GM23338 (cell line): ENCODE results near the gene ZCCHC10. TPM values are rescaled to one million over a fixed set of nuclear protein-coding genes. Genes with fewer than 3 reads are reported as not detected.

Experiments
- ATAC-seq: fragments of 200-7000 bp; cut with Tn5 transposase; 3 replicates; pipeline ENCODE4 v1.9.1; 2020
- DNase-seq: peaks from one replicate; pipeline ENCODE4 v3.0.0-alpha.2; 2015; ENCODE audit warnings: low spot score
- H2AFZ ChIP-seq: fragments of 200-600 bp; sonication (generic); 2 replicates; pipeline ENCODE4 v1.8.0; 2016; ENCODE audit warnings: antibody characterized with exemption, mild to moderate bottlenecking, moderate library complexity
- H3F3A ChIP-seq: fragments of 200-600 bp; sonication (generic); replicated peaks from 2 replicates; pipeline ENCODE4 v1.8.0; 2017; ENCODE audit warnings: antibody characterized with exemption, mixed run types, low read depth
- H3K27ac ChIP-seq: fragments of 200-600 bp; sonication (generic); 2 replicates; pipeline ENCODE4 v1.6.1; 2016; ENCODE audit warnings: low read depth
- H3K27me3 ChIP-seq: fragments of 200-600 bp; sonication (generic); 2 replicates; pipeline ENCODE4 v1.8.0; 2016; ENCODE audit warnings: mild to moderate bottlenecking, mixed run types, moderate library complexity; ENCODE audit not compliant: insufficient read depth
- H3K36me3 ChIP-seq: fragments of 200-600 bp; sonication (generic); 2 replicates; pipeline ENCODE4 v1.8.0; 2016; ENCODE audit warnings: mild to moderate bottlenecking; ENCODE audit not compliant: insufficient read depth
- H3K4me1 ChIP-seq: fragments of 200-600 bp; sonication (generic); 2 replicates; pipeline ENCODE4 v1.8.0; 2016; ENCODE audit warnings: mild to moderate bottlenecking, moderate library complexity; ENCODE audit not compliant: insufficient read depth
- H3K4me2 ChIP-seq: fragments of 200-600 bp; sonication (generic); 2 replicates; pipeline ENCODE4 v1.7.1; 2017; ENCODE audit warnings: mixed run types
- H3K4me3 ChIP-seq: fragments of 200-600 bp; sonication (generic); 2 replicates; pipeline ENCODE4 v1.6.1; 2016; ENCODE audit warnings: mixed run types
- H3K79me2 ChIP-seq: fragments of 200-600 bp; sonication (generic); replicated peaks from 2 replicates; pipeline ENCODE4 v1.8.0; 2017; ENCODE audit warnings: mild to moderate bottlenecking; ENCODE audit not compliant: insufficient read depth
- H3K9me2 ChIP-seq: fragments of 200-600 bp; sonication (generic); 2 replicates; pipeline ENCODE4 v1.8.0; 2017; ENCODE audit not compliant: insufficient read depth
- H4K20me1 ChIP-seq: fragments of 200-600 bp; sonication (generic); replicated peaks from 2 replicates; pipeline ENCODE4 v1.8.0; 2017; ENCODE audit warnings: mild to moderate bottlenecking; ENCODE audit not compliant: insufficient read depth
- H3K27ac Mint-ChIP-seq: 2 replicates; pipeline ENCODE4 v1.8.0; 2020; ENCODE audit warnings: inconsistent platforms, mild to moderate bottlenecking, moderate library complexity, mixed read lengths
- H3K27me3 Mint-ChIP-seq: 3 replicates; pipeline ENCODE4 v1.8.0; 2022; ENCODE audit warnings: low read depth, mild to moderate bottlenecking, moderate library complexity, mixed read lengths, inconsistent platforms; ENCODE audit not compliant: insufficient read depth, poor library complexity
- H3K36me3 Mint-ChIP-seq: 3 replicates; pipeline ENCODE4 v1.8.0; 2021; ENCODE audit warnings: low read depth, mild to moderate bottlenecking, inconsistent platforms, moderate library complexity, mixed read lengths
- H3K4me1 Mint-ChIP-seq: 3 replicates; pipeline ENCODE4 v1.8.0; 2020; ENCODE audit warnings: mild to moderate bottlenecking, inconsistent platforms, mixed read lengths
- H3K4me3 Mint-ChIP-seq: 3 replicates; pipeline ENCODE4 v1.8.0; 2021; ENCODE audit warnings: moderate library complexity, mild to moderate bottlenecking, inconsistent platforms, mixed read lengths
- H3K9me3 Mint-ChIP-seq: 3 replicates; pipeline ENCODE4 v1.8.0; 2020; ENCODE audit warnings: moderate library complexity, mild to moderate bottlenecking, inconsistent platforms, mixed read lengths
- CREB1 ChIP-seq: fragments of 250-450 bp; sonication (Bioruptor Pico); IDR thresholded peaks from 2 replicates; pipeline ENCODE4 v1.5.0; 2020; ENCODE audit warnings: low read depth, mild to moderate bottlenecking, moderate library complexity
- CTCF ChIP-seq, 2 experiments: fragments of 200-600 bp in 1 of 2; sonication (generic) in 1 of 2; conservative IDR thresholded peaks; 2 replicates each; pipeline versions ENCODE4 v1.5.1 to v1.6.1; 2016 to 2017; ENCODE audit warnings: antibody characterized with exemption in 2 of 2, low read depth in 2 of 2, mild to moderate bottlenecking in 2 of 2, moderate library complexity in 1 of 2
- ETS1 ChIP-seq: IDR thresholded peaks from 2 replicates; pipeline ENCODE4 v1.6.1; 2016; ENCODE audit warnings: antibody characterized with exemption
- EZH2 ChIP-seq: fragments of 200-600 bp; sonication (generic); IDR thresholded peaks from one replicate; pipeline ENCODE4 v1.8.0; 2017; ENCODE audit warnings: antibody characterized with exemption, mild to moderate bottlenecking, low read depth; ENCODE audit not compliant: unreplicated experiment
- EZH2phosphoT487 ChIP-seq: fragments of 200-600 bp; sonication (generic); IDR thresholded peaks from one replicate; pipeline ENCODE4 v1.8.1; 2018; ENCODE audit warnings: antibody characterized with exemption; ENCODE audit not compliant: unreplicated experiment
- JUNB ChIP-seq: IDR thresholded peaks from one replicate; pipeline ENCODE4 v1.6.1; 2016; ENCODE audit warnings: antibody characterized with exemption; ENCODE audit not compliant: unreplicated experiment
- NANOG ChIP-seq: IDR thresholded peaks from 2 replicates; pipeline ENCODE4 v1.6.1; 2016; ENCODE audit warnings: antibody characterized with exemption, borderline replicate concordance
- POLR2AphosphoS5 ChIP-seq: IDR thresholded peaks from 2 replicates; pipeline ENCODE4 v1.6.1; 2016; ENCODE audit warnings: antibody characterized with exemption, low read depth
- REST ChIP-seq: IDR thresholded peaks from one replicate; pipeline ENCODE4 v1.6.1; 2018; ENCODE audit warnings: antibody characterized with exemption; ENCODE audit not compliant: unreplicated experiment
- STAT1 ChIP-seq: IDR thresholded peaks from one replicate; pipeline ENCODE4 v1.6.1; 2016; ENCODE audit warnings: antibody characterized with exemption; ENCODE audit not compliant: unreplicated experiment
- ZNF114 ChIP-seq: fragments of 250-450 bp; sonication (Bioruptor Pico); IDR thresholded peaks from 2 replicates; pipeline ENCODE4 v1.5.0; 2020; ENCODE audit warnings: mild to moderate bottlenecking, moderate library complexity
- ZNF331 ChIP-seq: fragments of 250-450 bp; sonication (Bioruptor Pico); IDR thresholded peaks from 2 replicates; pipeline ENCODE4 v1.5.0; 2020; ENCODE audit warnings: low read depth, mild to moderate bottlenecking, moderate library complexity
- ZNF462 ChIP-seq: fragments of 250-450 bp; sonication (Bioruptor Pico); IDR thresholded peaks from 2 replicates; pipeline ENCODE4 v1.5.0; 2020; ENCODE audit warnings: mild to moderate bottlenecking, moderate library complexity
- polyA plus RNA-seq: library from polyadenylated mRNA; unstranded; fragments of >200 nt; fragmentation: Nextera tagmentation; extraction: Ambion mirVana; gene quantifications from 2 replicates; pipeline ENCODE4 v1.2.1, GENCODE V29; 2016
- total RNA-seq: library from RNA; depleted of rRNA; stranded (reverse); fragments of >200 nt; shearing (Covaris generic); gene quantifications from 2 replicates; pipeline ENCODE4 v1.2.3, GENCODE V29; 2014

Gene ZCCHC10
- total and polyA plus RNA-seq, 2 experiments from 2014 or later, result 25.3 to 90.1 TPM

GRCh38 chr5:132999246-132999645 lies 27.1 kb downstream of the ZCCHC10 start:
- Histone ChIP-seq H2AFZ (no peak overlapping the region), H3K79me2 (no peaks in the 10 kb centered on the region), H3K4me2 (no peak overlapping the region), H4K20me1 (no peaks in the 10 kb centered on the region), H3K4me3 (no peak overlapping the region), H3K27me3 (no peaks in the 10 kb centered on the region), H3F3A (no peaks in the 10 kb centered on the region), H3K9me2 (no peaks in the 10 kb centered on the region), H3K36me3 (peaks cover 8% of the 10 kb centered on the region), H3K4me1 (no peaks in the 10 kb centered on the region), H3K27ac (no peak overlapping the region)
- Mint-ChIP-seq H3K27ac (no peak overlapping the region), H3K27me3 (no peaks in the 10 kb centered on the region), H3K9me3 (no peaks in the 10 kb centered on the region), H3K4me1 (no peaks in the 10 kb centered on the region), H3K4me3 (no peak overlapping the region), H3K36me3 (peaks cover 16% of the 10 kb centered on the region; the same call in 2 of the 3 replicates)
- TF ChIP-seq STAT1, result no peak
- TF ChIP-seq NANOG, result no peak
- TF ChIP-seq CTCF (conservative IDR thresholded peaks at IDR 0.05; ENCODE audit: low read depth in 2 of 2), result no peak
- no peak for TF ChIP-seq JUNB
- TF ChIP-seq EZH2, result no peak
- TF ChIP-seq EZH2phosphoT487, result no peak
- no peak for TF ChIP-seq ZNF462 (CRISPR knock-in tag)
- no peak for TF ChIP-seq ETS1
- TF ChIP-seq CREB1, result no peak
- no peak for TF ChIP-seq REST
- TF ChIP-seq ZNF331, result no peak
- TF ChIP-seq ZNF114 (CRISPR knock-in tag), result no peak
- no peak for TF ChIP-seq POLR2AphosphoS5
- ATAC-seq, result no peak
- no peak for DNase-seq
